Natural killer cell (primary cell): Measurements from ENCODE around the gene WNK1. TPM values are rescaled to one million over a fixed set of nuclear protein-coding genes. Genes with fewer than 3 reads are reported as not detected.

Experiments
- ATAC-seq, 3 donors: fragments of 150-1000 bp in 2 of 3; fragments of 200-7000 bp in 1 of 3; cut with Tn5 transposase; 1 replicate in 1 of 3; 2 replicates in 2 of 3; pipeline ENCODE4 v1.10.0; 2021; ENCODE audit warnings: mild to moderate bottlenecking in 2 of 3, moderate library complexity in 2 of 3
- DNase-seq, 2 donors: peaks; one replicate each; pipeline versions ENCODE4 v3.0.0 to v3.0.0-alpha.2; 2013 to 2021; ENCODE audit warnings: mixed read lengths in 1 of 2
- H3K27ac ChIP-seq: one replicate; pipeline ENCODE4 v1.5.1; 2013; ENCODE audit warnings: mild to moderate bottlenecking, low read length
- H3K27me3 ChIP-seq: one replicate; pipeline ENCODE4 v1.6.1; 2013; ENCODE audit warnings: low read length; ENCODE audit not compliant: control insufficient read depth, insufficient read depth
- H3K36me3 ChIP-seq: one replicate; pipeline ENCODE4 v1.6.1; 2013; ENCODE audit warnings: low read length; ENCODE audit not compliant: control insufficient read depth, insufficient read depth
- H3K4me1 ChIP-seq: one replicate; pipeline ENCODE4 v1.6.1; 2013; ENCODE audit warnings: low read length; ENCODE audit not compliant: control insufficient read depth, insufficient read depth
- H3K4me3 ChIP-seq: one replicate; pipeline ENCODE4 v1.5.1; 2013; ENCODE audit warnings: low read length
- H3K9me3 ChIP-seq: one replicate; pipeline ENCODE4 v1.6.1; 2013; ENCODE audit warnings: low read length; ENCODE audit not compliant: control insufficient read depth, insufficient read depth
- H3K27ac Mint-ChIP-seq, 2 donors: one replicate each; pipeline ENCODE4 v1.8.0; 2022; ENCODE audit warnings: mild to moderate bottlenecking in 2 of 2, mixed read lengths in 2 of 2, moderate library complexity in 1 of 2
- H3K27me3 Mint-ChIP-seq, 2 donors: one replicate each; pipeline ENCODE4 v1.8.0; 2022; ENCODE audit warnings: low read depth in 2 of 2, mixed read lengths in 2 of 2
- H3K36me3 Mint-ChIP-seq: one replicate; pipeline ENCODE4 v1.8.0; 2022; ENCODE audit warnings: mixed read lengths
- H3K4me1 Mint-ChIP-seq, 2 donors: one replicate each; pipeline ENCODE4 v1.8.0; 2022; ENCODE audit warnings: mixed read lengths in 2 of 2
- H3K4me3 Mint-ChIP-seq: one replicate; pipeline ENCODE4 v1.8.0; 2022; ENCODE audit warnings: mild to moderate bottlenecking, moderate library complexity, mixed read lengths
- H3K9me3 Mint-ChIP-seq, 2 donors: one replicate each; pipeline ENCODE4 v1.8.0; 2022; ENCODE audit warnings: mixed read lengths in 2 of 2
- WGBS: methylation state at CpG from one replicate; pipeline ENCODE4 v1.1.7; 2013; ENCODE audit warnings: missing lambda C conversion rate; ENCODE audit not compliant: insufficient coverage; 5-methylcytosine and 5-hydroxymethylcytosine counted together
- intact Hi-C: fragments of 100-400 bp; cut with micrococcal nuclease; formaldehyde crosslinking; loops from one replicate; pipeline ENCODE4 v1.14.2; 2022
- total RNA-seq, 4 donors: library from RNA; stranded (reverse); fragments of 120-200 nt in 1 of 4; gene quantifications; one replicate each; pipeline versions ENCODE4 v1.2.3 to v1.2.4, GENCODE V29; 2013 to 2022
- TF ChIP-seq, protein P1 (sequence below): fragments of 200-600 bp; IDR thresholded peaks from one replicate; pipeline ENCODE4 v1.8.0; 2022; ENCODE audit warnings: antibody characterized with exemption

The WNK1 gene
- total RNA-seq, 3 donors from 2014 or later (not counting 1 experiment from before 2014, with no cell fraction given): 177 to 203 (median 192) TPM

DNA sequence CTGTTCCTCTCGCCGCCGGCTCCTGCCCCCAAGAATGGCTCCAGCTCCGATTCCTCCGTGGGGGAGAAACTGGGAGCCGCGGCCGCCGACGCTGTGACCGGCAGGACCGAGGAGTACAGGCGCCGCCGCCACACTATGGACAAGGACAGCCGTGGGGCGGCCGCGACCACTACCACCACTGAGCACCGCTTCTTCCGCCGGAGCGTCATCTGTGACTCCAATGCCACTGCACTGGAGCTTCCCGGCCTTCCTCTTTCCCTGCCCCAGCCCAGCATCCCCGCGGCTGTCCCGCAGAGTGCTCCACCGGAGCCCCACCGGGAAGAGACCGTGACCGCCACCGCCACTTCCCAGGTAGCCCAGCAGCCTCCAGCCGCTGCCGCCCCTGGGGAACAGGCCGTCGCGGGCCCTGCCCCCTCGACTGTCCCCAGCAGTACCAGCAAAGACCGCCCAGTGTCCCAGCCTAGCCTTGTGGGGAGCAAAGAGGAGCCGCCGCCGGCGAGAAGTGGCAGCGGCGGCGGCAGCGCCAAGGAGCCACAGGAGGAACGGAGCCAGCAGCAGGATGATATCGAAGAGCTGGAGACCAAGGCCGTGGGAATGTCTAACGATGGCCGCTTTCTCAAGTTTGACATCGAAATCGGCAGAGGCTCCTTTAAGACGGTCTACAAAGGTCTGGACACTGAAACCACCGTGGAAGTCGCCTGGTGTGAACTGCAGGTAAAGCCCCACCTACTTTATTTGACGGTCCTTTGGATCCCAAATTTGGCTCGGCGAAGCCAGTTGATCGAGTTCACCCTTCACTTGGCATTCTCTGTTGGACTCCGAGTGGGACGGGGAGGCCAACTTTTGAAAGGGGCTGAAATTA, 1.5 kb downstream of the WNK1 start:
- H3K36me3 Mint-ChIP-seq: no peaks in the 10 kb centered on the region
- H3K27me3 Mint-ChIP-seq: no peaks in the 10 kb centered on the region
- peak in 1 of 3 donors; percentile 11 for ATAC-seq
- WGBS: under 1% methylated on average over 63 of the region's 63 CpGs
- intact Hi-C loops: loop anchor here (2.0 to 5.0 kb wide), 5 partner anchors 58 to 838 kb away; partner anchors contain the start of genes FBXL14 and RAD52
- H3K27ac Mint-ChIP-seq: peak overlapping the region in 1 of 2 donors; percentile 84
- Histone ChIP-seq H3K27me3 (no peaks in the 10 kb centered on the region), H3K4me3 (peak overlapping the region; percentile 62), H3K36me3 (no peaks in the 10 kb centered on the region), H3K9me3 (no peaks in the 10 kb centered on the region), H3K27ac (peak overlapping the region; percentile 50), H3K4me1 (peaks cover 21% of the 10 kb centered on the region)
- peak; percentile 52 to 66 for DNase-seq
- H3K9me3 Mint-ChIP-seq: no peaks in the 10 kb centered on the region
- peaks cover 41 to 46% of the 10 kb centered on the region in 2 donors for H3K4me1 Mint-ChIP-seq
- peak overlapping the region; percentile 96 for H3K4me3 Mint-ChIP-seq
- TF ChIP-seq, protein P1, sequence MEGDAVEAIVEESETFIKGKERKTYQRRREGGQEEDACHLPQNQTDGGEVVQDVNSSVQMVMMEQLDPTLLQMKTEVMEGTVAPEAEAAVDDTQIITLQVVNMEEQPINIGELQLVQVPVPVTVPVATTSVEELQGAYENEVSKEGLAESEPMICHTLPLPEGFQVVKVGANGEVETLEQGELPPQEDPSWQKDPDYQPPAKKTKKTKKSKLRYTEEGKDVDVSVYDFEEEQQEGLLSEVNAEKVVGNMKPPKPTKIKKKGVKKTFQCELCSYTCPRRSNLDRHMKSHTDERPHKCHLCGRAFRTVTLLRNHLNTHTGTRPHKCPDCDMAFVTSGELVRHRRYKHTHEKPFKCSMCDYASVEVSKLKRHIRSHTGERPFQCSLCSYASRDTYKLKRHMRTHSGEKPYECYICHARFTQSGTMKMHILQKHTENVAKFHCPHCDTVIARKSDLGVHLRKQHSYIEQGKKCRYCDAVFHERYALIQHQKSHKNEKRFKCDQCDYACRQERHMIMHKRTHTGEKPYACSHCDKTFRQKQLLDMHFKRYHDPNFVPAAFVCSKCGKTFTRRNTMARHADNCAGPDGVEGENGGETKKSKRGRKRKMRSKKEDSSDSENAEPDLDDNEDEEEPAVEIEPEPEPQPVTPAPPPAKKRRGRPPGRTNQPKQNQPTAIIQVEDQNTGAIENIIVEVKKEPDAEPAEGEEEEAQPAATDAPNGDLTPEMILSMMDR: peak; percentile 14

DNA sequence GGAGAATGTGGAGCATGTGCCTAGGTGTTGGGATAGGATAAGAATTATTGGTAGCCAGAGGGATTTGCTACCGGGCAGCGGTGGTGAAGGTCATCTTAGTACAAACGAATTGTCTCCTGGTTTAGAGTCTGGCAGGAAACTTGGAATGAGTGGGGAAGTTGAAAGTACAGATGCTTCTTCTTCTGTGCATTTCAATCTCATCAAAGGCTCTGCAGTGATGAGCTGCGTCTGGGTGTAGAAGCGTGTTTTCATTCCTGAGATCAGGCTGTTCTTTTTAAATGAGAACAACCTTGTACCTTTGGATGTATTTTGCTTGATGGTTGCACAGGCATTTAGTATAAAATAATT, 2.1 kb downstream of the WNK1 start:
- Histone ChIP-seq H3K9me3 (no peaks in the 10 kb centered on the region), H3K27ac (peak overlapping the region; percentile 5), H3K36me3 (no peaks in the 10 kb centered on the region), H3K4me1 (peaks cover 21% of the 10 kb centered on the region), H3K27me3 (no peaks in the 10 kb centered on the region), H3K4me3 (peak overlapping the region; percentile 62)
- no peaks in the 10 kb centered on the region for H3K9me3 Mint-ChIP-seq
- H3K27ac Mint-ChIP-seq: peak overlapping the region in 1 of 2 donors; percentile 84
- peaks cover 41 to 46% of the 10 kb centered on the region in 2 donors for H3K4me1 Mint-ChIP-seq
- intact Hi-C loops: loop anchor here (2.0 to 5.0 kb wide), 5 partner anchors 58 to 838 kb away; partner anchors contain the start of genes FBXL14 and RAD52
- WGBS: 7% methylated on average over 5 of the region's 5 CpGs
- H3K4me3 Mint-ChIP-seq: peak overlapping the region; percentile 96
- ATAC-seq (no peak), DNase-seq (peak in 1 of 2 donors; percentile 52)
- H3K36me3 Mint-ChIP-seq: no peaks in the 10 kb centered on the region
- no peaks in the 10 kb centered on the region for H3K27me3 Mint-ChIP-seq
- TF ChIP-seq, protein P1: no peak

DNA sequence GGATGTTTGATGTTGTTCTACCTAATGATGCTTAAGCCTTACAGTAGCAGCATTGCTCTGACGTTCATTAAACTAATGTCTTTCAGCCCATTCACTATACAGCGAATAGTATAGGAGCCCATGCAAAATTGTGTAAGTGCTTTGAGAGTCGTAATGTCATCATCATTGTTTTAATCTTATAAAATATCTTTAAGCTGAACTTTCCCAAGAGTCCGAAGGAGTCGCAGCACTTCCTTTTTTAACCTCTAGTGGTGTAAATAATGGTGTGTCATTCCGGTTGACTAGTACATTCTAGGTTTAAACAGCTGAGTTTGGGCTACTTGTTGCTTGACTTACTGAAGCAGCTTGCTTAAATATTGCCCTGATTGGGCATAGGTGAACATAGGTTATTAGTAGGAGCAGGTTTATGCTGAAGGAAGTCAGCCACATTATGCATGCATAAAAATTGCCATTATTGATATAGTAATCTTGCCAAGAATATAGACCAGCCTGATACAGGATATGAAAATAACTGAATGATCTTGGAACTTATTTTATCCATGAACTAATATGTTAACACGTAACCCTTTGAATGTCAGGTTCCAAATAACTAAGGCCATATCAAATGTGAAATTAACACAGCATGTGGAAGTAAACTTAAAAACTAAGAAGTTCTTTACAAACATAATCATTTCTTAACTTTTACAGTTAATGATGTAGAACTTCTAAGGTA, 2.6 kb downstream of the WNK1 start:
- Mint-ChIP-seq H3K4me1 (peaks cover 37 to 46% of the 10 kb centered on the region in 2 donors), H3K36me3 (no peaks in the 10 kb centered on the region), H3K27me3 (no peaks in the 10 kb centered on the region), H3K4me3 (peak overlapping the region; percentile 96), H3K27ac (peak overlapping the region in 1 of 2 donors; percentile 84), H3K9me3 (no peaks in the 10 kb centered on the region)
- intact Hi-C loops: loop anchor here (2.0 to 5.0 kb wide), 5 partner anchors 57 to 837 kb away; partner anchors contain the start of genes FBXL14 and RAD52
- Histone ChIP-seq H3K9me3 (no peaks in the 10 kb centered on the region), H3K4me1 (peaks cover 21% of the 10 kb centered on the region), H3K36me3 (no peaks in the 10 kb centered on the region), H3K4me3 (peak overlapping the region; percentile 62), H3K27ac (no peak overlapping the region), H3K27me3 (no peaks in the 10 kb centered on the region)
- peak in 1 of 3 donors; percentile 21 for ATAC-seq
- 0% methylated on average over 3 of the region's 7 CpGs for WGBS
- peak in 1 of 2 donors; percentile 74 for DNase-seq
- TF ChIP-seq, protein P1: peak; percentile 44
